ENCODE measurements around the gene HEBP1. TPM values are rescaled to one million over a fixed set of nuclear protein-coding genes. Genes with fewer than 3 reads are reported as not detected.
"Not testable (repeated sequence)": the region's sequence is repeated elsewhere in the genome, so short reads cannot be mapped to it uniquely, and the experiment has no call there.

Gene HEBP1
- total and polyA plus RNA-seq, 4 donors: 27.7 to 70.0 (median 50.3) TPM

GRCh38 chr12:13036881-13037280, 36.8 kb upstream of the HEBP1 start:
- H3K9me3 ChIP-seq (ENCODE audit: control insufficient read depth in 4 of 4, low read length in 3 of 4): no peaks in the 10 kb centered on the region
- H3K27me3 ChIP-seq (ENCODE audit: control insufficient read depth in 4 of 4, insufficient read depth in 4 of 4, low read length in 3 of 4): no peaks in the 10 kb centered on the region
- no peak overlapping the region for H3K27ac ChIP-seq (ENCODE audit: low read depth in 1 of 2, low read length in 2 of 2)
- no peaks in the 10 kb centered on the region for H3K36me3 ChIP-seq (ENCODE audit: control insufficient read depth in 4 of 4, insufficient read depth in 3 of 4, low read depth in 1 of 4, low read length in 3 of 4)
- H3K9ac ChIP-seq (ENCODE audit: low read depth in 1 of 2, low read length in 2 of 2): no peak overlapping the region
- peaks cover 1 to 18% (median 8%) of the 10 kb centered on the region in 4 donors for H3K4me1 ChIP-seq (ENCODE audit: control insufficient read depth in 4 of 4, insufficient read depth in 4 of 4, low read length in 3 of 4)
- TF ChIP-seq GABPA (IDR thresholded peaks at IDR 0.05 in 1 of 2, conservative IDR thresholded peaks at IDR 0.05 in 1 of 2) (no peak), FOXA2 (IDR thresholded peaks at IDR 0.05) (no peak), SP1 (IDR thresholded peaks at IDR 0.05) (no peak), RAD21 (IDR thresholded peaks at IDR 0.05) (no peak), EGR1 (IDR thresholded peaks at IDR 0.05; ENCODE audit: low read depth in 2 of 2) (no peak), HNF4G (IDR thresholded peaks at IDR 0.05) (no peak)
- no peak for DNase-seq (ENCODE audit: low spot score)
- 92% methylated on average over 3 of the region's 3 CpGs for WGBS
- H3K4me3 ChIP-seq (ENCODE audit: low read depth in 1 of 3, low read length in 3 of 3): no peak overlapping the region

- not testable (repeated sequence) for H3K4me3 ChIP-seq (ENCODE audit: low read depth in 1 of 3, low read length in 3 of 3); H3K9ac ChIP-seq (ENCODE audit: low read depth in 1 of 2, low read length in 2 of 2); H3K9me3 ChIP-seq (ENCODE audit: control insufficient read depth in 4 of 4, low read length in 3 of 4); H3K36me3 ChIP-seq (ENCODE audit: control insufficient read depth in 4 of 4, insufficient read depth in 3 of 4, low read depth in 1 of 4, low read length in 3 of 4); DNase-seq (ENCODE audit: low spot score); H3K27ac ChIP-seq (ENCODE audit: low read depth in 1 of 2, low read length in 2 of 2); H3K27me3 ChIP-seq (ENCODE audit: control insufficient read depth in 4 of 4, insufficient read depth in 4 of 4, low read length in 3 of 4)
- TF ChIP-seq MAX (IDR thresholded peaks at IDR 0.05): peak; percentile 36
- TF ChIP-seq RXRA (IDR thresholded peaks at IDR 0.05): peak; percentile 62 to 83
- TF ChIP-seq YY1 (IDR thresholded peaks at IDR 0.05): peak; percentile 58
- TF ChIP-seq JUND (IDR thresholded peaks at IDR 0.05): peak in 1 of 2 donors; percentile 44
- TF ChIP-seq SP1 (IDR thresholded peaks at IDR 0.05): peak; percentile 37
- peak in 1 of 2 donors; percentile 16 for TF ChIP-seq RAD21 (IDR thresholded peaks at IDR 0.05)
- TF ChIP-seq HNF4A (conservative IDR thresholded peaks at IDR 0.05): peak; percentile 74 to 83
- 39% methylated on average over 5 of the region's 5 CpGs for WGBS
- peaks cover 1 to 18% (median 8%) of the 10 kb centered on the region in 4 donors for H3K4me1 ChIP-seq (ENCODE audit: control insufficient read depth in 4 of 4, insufficient read depth in 4 of 4, low read length in 3 of 4)
Observed at GRCh38 chr12:13035335-13035734, 35.3 kb upstream of the HEBP1 start.

GRCh38 chr12:13033476-13033875, 33.4 kb upstream of the HEBP1 start:
- no peak for DNase-seq (ENCODE audit: low spot score)
- Histone ChIP-seq H3K9ac (ENCODE audit: low read depth in 1 of 2, low read length in 2 of 2) (no peak overlapping the region), H3K27ac (ENCODE audit: low read depth in 1 of 2, low read length in 2 of 2) (no peak overlapping the region), H3K36me3 (ENCODE audit: control insufficient read depth in 4 of 4, insufficient read depth in 3 of 4, low read depth in 1 of 4, low read length in 3 of 4) (no peaks in the 10 kb centered on the region), H3K27me3 (ENCODE audit: control insufficient read depth in 4 of 4, insufficient read depth in 4 of 4, low read length in 3 of 4) (no peaks in the 10 kb centered on the region), H3K4me3 (ENCODE audit: low read depth in 1 of 3, low read length in 3 of 3) (no peak overlapping the region), H3K9me3 (ENCODE audit: control insufficient read depth in 4 of 4, low read length in 3 of 4) (no peaks in the 10 kb centered on the region), H3K4me1 (ENCODE audit: control insufficient read depth in 4 of 4, insufficient read depth in 4 of 4, low read length in 3 of 4) (peaks cover 1 to 11% (median 5%) of the 10 kb centered on the region in 4 donors)
- TF ChIP-seq HNF4G (IDR thresholded peaks at IDR 0.05): no peak
- no peak for TF ChIP-seq EGR1 (IDR thresholded peaks at IDR 0.05; ENCODE audit: low read depth in 2 of 2)
- no peak for TF ChIP-seq ATF3 (IDR thresholded peaks at IDR 0.05)
- TF ChIP-seq CTCF (IDR thresholded peaks at IDR 0.05; ENCODE audit: low read depth, low read length, missing input control): no peak
- no peak for TF ChIP-seq RAD21 (IDR thresholded peaks at IDR 0.05)
- no peak for TF ChIP-seq MAX (IDR thresholded peaks at IDR 0.05)
- no peak for TF ChIP-seq REST (IDR thresholded peaks at IDR 0.05)
- TF ChIP-seq SP1 (IDR thresholded peaks at IDR 0.05): no peak
- no peak for TF ChIP-seq ZBTB33 (IDR thresholded peaks at IDR 0.05)
- no peak for TF ChIP-seq GABPA (IDR thresholded peaks at IDR 0.05 in 1 of 2, conservative IDR thresholded peaks at IDR 0.05 in 1 of 2)
- TF ChIP-seq YY1 (IDR thresholded peaks at IDR 0.05): no peak
- TF ChIP-seq NR2F2 (IDR thresholded peaks at IDR 0.05): no peak
- no peak for TF ChIP-seq HNF4A (conservative IDR thresholded peaks at IDR 0.05)
- TF ChIP-seq FOXA1 (IDR thresholded peaks at IDR 0.05): no peak
- TF ChIP-seq RXRA (IDR thresholded peaks at IDR 0.05): no peak
- no peak for TF ChIP-seq FOXA2 (IDR thresholded peaks at IDR 0.05)
- TF ChIP-seq TAF1 (conservative IDR thresholded peaks at IDR 0.05): no peak
- TF ChIP-seq JUND (IDR thresholded peaks at IDR 0.05): no peak
- WGBS: 91% methylated on average over 5 of the region's 5 CpGs
